GM19324 (cell line): Measurements from ENCODE around the gene FBXW5.

Experiments
- ATAC-seq: cut with Tn5 transposase; IDR thresholded peaks from one replicate; pipeline ENCODE4 v1.9.1; 2021; ENCODE audit warnings: mild to moderate bottlenecking, moderate library complexity; ENCODE audit not compliant: unreplicated experiment, low FRiP score

The FBXW5 gene

GRCh38 chr9:136951541-136952320 is 7.2 kb upstream of the FBXW5 start, which contains the start of gene LCN12:
Gene LCN12 (plus strand): TSS chr9:136952273. CDS start chr9:136952328, 55 bp downstream.
- ATAC-seq = no peak

GRCh38 chr9:136950656-136951276 is 6.2 kb upstream of the FBXW5 start:
- ATAC-seq = no peak

GRCh38 chr9:136949817-136950655 is 5.5 kb upstream of the FBXW5 start:
- peak; percentile 79 for ATAC-seq

- ATAC-seq = no peak
These were observed 4.8 kb upstream of the FBXW5 start for GRCh38 chr9:136949239-136949816.

GRCh38 chr9:136947955-136948510 is 3.5 kb upstream of the FBXW5 start:
- no peak for ATAC-seq

GRCh38 chr9:136947028-136947891 is 2.7 kb upstream of the FBXW5 start:
- ATAC-seq = no peak

- no peak for ATAC-seq
These were observed 1.9 kb upstream of the FBXW5 start for GRCh38 chr9:136946228-136947027.

- no peak for ATAC-seq
These were observed 1.0 kb upstream of the FBXW5 start for GRCh38 chr9:136945333-136946227.

GRCh38 chr9:136944212-136944518 is 373 bp downstream of the FBXW5 start:
- no peak for ATAC-seq

GRCh38 chr9:136943291-136944211 is 987 bp downstream of the FBXW5 start:
- no peak for ATAC-seq

GRCh38 chr9:136942881-136943230 is 1.7 kb downstream of the FBXW5 start:
- ATAC-seq = no peak

GRCh38 chr9:136942112-136942880 is 2.2 kb downstream of the FBXW5 start:
- no peak for ATAC-seq

- ATAC-seq = no peak
These were observed 3.1 kb downstream of the FBXW5 start for GRCh38 chr9:136941231-136942111.

GRCh38 chr9:136940526-136941230 is 3.9 kb downstream of the FBXW5 start:
- ATAC-seq = no peak
